GM12891 (cell line): ENCODE measurements around the gene YWHAQ.

Experiments used
- DNase-seq: peaks from one replicate; pipeline ENCODE4 v3.0.0; 2011; ENCODE audit warnings: low spot score; ENCODE audit not compliant: insufficient read length
- FAIRE-seq: peaks from 2 replicates; lab custom pipeline; 2011; peaks lifted over from hg19 to GRCh38; lab: Jason Lieb, UNC
- PAX5 ChIP-seq: IDR thresholded peaks from 2 replicates; pipeline ENCODE4 v1.6.1; 2011; ENCODE audit warnings: low read length, moderate library complexity, mild to moderate bottlenecking; ENCODE audit not compliant: insufficient read depth, severe bottlenecking
- POLR2A ChIP-seq: IDR thresholded peaks from 2 replicates; pipeline ENCODE4 v1.6.1; 2011; ENCODE audit warnings: low read depth, low read length, control low read depth
- POLR2AphosphoS5 ChIP-seq: IDR thresholded peaks from 2 replicates; pipeline ENCODE4 v1.6.1; 2011; ENCODE audit warnings: low read depth, low read length, control low read depth
- POU2F2 ChIP-seq: IDR thresholded peaks from 2 replicates; pipeline ENCODE4 v1.6.1; 2011; ENCODE audit warnings: low read depth, mild to moderate bottlenecking, control low read depth, low read length, moderate library complexity
- SPI1 ChIP-seq: IDR thresholded peaks from 2 replicates; pipeline ENCODE4 v1.6.1; 2011; ENCODE audit warnings: low read depth, low read length, control low read depth
- TAF1 ChIP-seq: IDR thresholded peaks from 2 replicates; pipeline ENCODE4 v1.6.1; 2011; ENCODE audit warnings: low read depth, low read length, control low read depth

YWHAQ gene

DNA sequence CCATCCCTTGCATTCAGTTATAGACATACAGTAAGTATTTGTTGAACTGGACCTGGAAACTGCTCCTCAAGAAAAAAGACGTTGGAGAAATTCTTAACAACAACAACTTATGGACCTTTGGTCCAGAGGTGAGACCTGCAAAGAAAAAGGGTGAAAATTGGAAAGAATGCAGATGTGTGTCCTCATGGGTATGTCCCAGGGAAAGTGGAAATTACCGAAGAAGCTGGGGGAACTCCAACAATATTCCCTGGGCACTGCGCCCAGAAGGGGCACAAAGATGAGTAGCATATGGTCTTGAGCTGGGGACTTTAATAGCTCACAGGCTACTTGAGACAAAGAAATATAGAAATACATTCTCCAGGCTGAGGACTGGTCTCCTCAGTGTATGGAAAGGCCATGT is 35.5 kb upstream of the YWHAQ start:
- TF ChIP-seq POU2F2 (no peak), TAF1 (no peak), SPI1 (no peak), POLR2A (no peak), POLR2AphosphoS5 (no peak), PAX5 (no peak)
- no peak for FAIRE-seq
- no peak for DNase-seq

DNA sequence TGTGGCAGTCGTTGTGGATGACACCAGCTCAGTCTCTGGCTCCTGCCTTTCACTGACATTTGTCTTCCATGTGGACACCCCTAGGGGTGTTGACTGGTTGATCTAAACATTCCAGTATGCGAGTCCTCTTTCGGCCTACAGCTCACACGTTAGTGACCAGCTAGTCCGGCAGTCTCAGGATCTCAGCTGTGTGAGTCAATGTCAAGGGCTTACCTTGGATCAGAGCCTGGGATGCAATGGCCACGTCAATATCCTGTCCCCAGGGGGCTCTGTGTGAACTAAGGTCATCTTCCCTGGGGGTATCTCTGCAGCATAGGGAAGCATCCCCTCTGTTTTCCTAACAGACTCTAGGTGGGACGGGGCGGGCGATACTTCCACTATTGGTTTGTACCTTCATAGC is 35.1 kb upstream of the YWHAQ start:
- FAIRE-seq (no peak), DNase-seq (no peak)
- TF ChIP-seq PAX5 (no peak), SPI1 (no peak), POU2F2 (no peak), TAF1 (no peak), POLR2AphosphoS5 (no peak), POLR2A (no peak)

DNA sequence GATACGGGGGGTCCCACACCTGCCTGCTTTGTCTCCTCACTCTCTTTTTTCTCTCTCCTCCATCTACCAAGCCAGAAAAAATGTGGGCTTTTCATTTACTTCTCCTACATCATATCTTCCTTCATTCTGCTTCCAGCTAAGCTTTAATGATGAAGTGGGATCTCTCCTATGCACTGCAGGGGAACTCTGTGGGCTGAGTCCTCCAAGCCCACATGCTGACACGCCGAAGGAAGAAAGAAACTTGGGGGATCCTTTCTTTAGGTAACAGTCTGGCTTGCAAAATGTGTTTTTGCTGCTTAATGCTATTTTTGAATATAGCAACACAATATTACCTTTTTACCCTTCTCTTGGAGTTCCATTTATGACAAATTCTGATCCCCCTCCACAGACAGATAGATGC is 33.6 kb upstream of the YWHAQ start:
- DNase-seq = no peak
- FAIRE-seq = no peak
- TF ChIP-seq POLR2AphosphoS5 = no peak
- no peak for TF ChIP-seq PAX5
- TF ChIP-seq POU2F2 = no peak
- TF ChIP-seq SPI1 = no peak
- TF ChIP-seq POLR2A = no peak
- TF ChIP-seq TAF1 = no peak

DNA sequence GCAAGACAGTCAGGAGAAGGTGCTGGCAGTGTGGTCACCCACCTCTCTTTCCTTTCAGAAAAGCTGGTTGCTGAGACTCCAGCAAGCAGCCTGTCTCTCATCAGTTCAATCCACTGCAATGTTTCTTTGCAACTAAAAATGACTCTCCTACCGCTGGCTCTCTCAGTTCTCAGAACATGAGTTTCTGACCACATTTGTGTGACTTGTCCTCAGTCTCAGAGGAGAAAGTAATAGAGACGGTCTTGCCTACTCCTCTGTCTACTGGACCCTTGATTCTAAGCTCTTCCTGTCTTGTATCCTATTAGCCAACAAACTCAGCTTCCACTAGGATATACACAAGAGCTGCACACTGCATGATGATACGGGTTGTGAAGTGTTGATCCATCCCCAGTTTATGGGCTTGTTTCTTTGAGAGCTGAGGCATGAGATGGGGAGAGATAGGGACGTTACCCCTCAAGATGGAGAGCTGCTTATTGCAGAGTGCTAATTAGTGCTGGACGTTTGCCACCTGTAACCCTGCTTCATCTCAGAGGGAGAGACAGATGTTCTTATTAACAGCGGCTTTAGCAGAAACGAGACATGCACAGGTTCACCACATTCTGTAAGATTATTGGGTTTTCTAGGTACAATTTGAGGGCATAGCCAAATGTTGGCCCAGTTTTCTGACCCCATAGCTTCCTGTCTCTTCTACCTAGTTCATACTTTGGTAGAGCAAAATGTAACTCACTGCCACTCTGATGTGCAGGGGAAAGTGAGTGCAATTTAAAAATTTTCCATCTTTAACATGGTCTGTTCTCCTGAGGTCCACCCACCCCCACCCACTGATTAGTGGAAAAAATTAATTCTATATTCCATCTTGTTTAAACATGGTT is 32.4 kb upstream of the YWHAQ start:
- no peak for FAIRE-seq
- TF ChIP-seq POLR2A (no peak), PAX5 (no peak), SPI1 (no peak), POU2F2 (no peak), POLR2AphosphoS5 (no peak), TAF1 (no peak)
- no peak for DNase-seq

DNA sequence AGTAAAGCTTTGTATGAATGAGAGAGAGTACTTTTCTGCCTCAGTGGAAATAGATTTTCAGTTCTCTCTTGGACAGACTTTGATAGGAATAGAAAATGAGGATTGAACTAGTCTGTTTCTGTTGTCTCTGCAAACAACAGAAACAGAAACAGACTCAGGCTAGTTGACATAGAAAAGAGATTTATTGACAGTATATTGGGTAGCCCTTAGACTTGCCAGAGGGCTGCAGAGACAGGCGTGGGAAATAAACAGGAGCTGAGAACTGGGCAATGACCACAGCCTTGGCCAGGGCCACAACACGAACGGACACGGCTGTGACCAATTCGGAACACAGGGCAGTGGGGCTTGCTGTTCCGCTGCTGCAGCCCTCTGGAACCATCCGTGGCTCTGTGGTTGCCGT is 30.5 kb upstream of the YWHAQ start:
- DNase-seq = no peak
- TF ChIP-seq POLR2A = no peak
- TF ChIP-seq POLR2AphosphoS5 = no peak
- TF ChIP-seq PAX5 = no peak
- TF ChIP-seq SPI1 = no peak
- TF ChIP-seq POU2F2 = no peak
- TF ChIP-seq TAF1 = no peak
- FAIRE-seq = no peak

DNA sequence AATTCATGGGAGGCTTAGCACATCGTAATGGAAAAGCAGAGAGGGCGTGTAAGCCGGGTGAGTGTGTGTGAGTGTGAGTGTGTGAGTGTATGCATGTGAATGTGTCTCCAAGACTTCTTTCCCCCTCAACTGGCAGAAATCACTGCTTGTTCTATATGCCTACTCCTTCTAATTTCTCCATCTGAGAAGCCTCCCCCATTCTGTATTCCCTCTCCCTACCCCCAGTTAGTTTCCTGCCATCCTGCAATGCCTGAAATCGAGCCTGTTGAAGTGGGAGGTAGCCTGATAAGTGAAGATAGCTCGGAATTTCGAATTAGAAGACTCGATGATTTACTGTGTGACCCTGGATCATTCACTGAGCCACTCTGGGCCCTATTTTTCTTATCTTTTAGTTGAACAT is 30.0 kb upstream of the YWHAQ start:
- DNase-seq (no peak), FAIRE-seq (no peak)
- TF ChIP-seq PAX5 (no peak), POLR2A (no peak), POU2F2 (no peak)

DNA sequence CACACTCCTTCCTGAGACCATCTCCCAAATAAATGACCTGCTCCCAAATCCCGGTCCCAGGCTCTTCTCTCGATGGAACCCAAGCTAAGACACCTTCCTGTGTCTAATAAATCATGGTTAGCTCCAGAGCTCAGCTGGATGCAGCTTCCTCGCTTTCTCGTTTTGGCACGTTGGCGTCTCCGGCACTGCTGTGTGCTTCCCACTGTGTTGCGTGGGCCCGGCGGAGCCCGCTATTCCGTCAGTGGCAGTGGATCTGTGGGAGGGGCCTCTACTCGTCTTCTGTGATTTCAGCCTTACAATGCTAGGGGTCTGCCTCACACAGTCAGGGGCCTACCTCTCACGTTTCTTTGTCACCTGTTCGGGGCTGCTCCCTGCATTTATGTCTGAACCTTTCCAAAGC is 29.4 kb upstream of the YWHAQ start:
- TF ChIP-seq PAX5 = no peak
- TF ChIP-seq SPI1 = no peak
- TF ChIP-seq POU2F2 = no peak
- no peak for TF ChIP-seq TAF1
- no peak for TF ChIP-seq POLR2AphosphoS5
- TF ChIP-seq POLR2A = no peak
- FAIRE-seq (no peak), DNase-seq (no peak)

DNA sequence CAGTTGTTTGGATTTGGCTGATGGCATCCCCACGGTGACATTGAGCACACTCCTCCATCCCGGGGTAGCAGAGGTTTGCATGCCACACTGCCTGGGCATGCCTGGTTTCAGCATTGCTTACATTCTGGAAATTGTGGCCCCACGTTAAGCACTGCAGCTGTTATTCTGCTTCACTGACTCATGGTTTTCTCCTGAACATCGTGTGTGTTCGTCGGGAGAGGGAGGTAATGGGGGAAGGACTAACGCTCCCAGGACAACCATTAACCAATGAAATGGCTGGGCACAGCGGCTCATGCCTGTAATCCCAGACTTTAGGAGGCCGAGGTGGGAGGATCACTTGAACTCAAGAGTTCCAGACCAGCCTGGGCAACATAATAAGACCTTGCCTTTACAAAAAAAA is 28.2 kb upstream of the YWHAQ start:
- FAIRE-seq (no peak), DNase-seq (no peak)
- TF ChIP-seq POLR2AphosphoS5 (no peak), POU2F2 (no peak), SPI1 (no peak), POLR2A (no peak), PAX5 (no peak), TAF1 (no peak)

DNA sequence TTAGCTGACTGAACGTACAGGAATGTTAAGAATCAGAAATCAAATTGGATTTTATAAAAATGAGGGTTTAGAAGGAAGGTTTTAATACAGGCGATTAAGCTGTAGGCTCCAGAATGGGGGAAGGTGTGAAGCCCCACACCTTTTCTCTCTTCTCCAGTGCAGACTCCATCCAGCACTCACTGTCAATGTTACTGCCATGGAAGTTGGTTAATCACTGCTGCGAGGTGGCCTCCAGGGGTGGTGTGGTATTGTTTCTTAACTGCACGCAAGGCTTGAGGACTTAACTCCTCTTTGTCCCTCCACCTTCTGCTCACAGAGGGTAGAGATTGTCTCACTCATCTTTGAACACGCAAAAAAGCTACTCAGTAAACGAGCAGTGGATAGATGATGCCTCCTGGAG is 26.9 kb upstream of the YWHAQ start:
- no peak for FAIRE-seq
- DNase-seq = no peak

DNA sequence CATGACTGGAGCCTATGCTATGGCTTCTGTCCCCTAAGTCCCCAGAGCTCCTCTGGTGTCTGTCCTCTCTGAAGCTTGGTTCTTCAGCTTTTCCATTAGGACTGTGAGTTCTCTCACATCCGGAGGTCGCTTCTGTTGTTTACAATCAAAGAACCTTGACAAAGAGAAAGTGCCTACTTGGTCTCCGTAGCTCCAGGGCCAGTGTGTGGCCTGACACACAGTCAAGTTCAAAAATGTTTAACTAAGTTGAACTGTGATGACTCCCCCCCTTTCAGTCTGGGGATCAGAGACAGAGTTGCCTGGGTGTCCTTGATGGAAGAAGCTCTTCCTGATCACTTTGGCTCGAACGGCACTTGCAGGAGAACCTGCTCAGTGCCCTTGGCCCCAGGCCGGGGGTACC is 26.3 kb upstream of the YWHAQ start:
- FAIRE-seq (no peak), DNase-seq (no peak)
- TF ChIP-seq PAX5 = no peak
- TF ChIP-seq POLR2A = no peak
- TF ChIP-seq TAF1 = no peak
- TF ChIP-seq SPI1 = no peak
- TF ChIP-seq POU2F2 = no peak
- no peak for TF ChIP-seq POLR2AphosphoS5

More for the DNA sequence above, 26.9 kb upstream of the YWHAQ start:
- TF ChIP-seq POU2F2 (no peak), TAF1 (no peak), PAX5 (no peak), POLR2AphosphoS5 (no peak), SPI1 (no peak), POLR2A (no peak)
